GM10266 (cell line): ENCODE data around the gene DNAJC2.
"Not testable (repeated sequence)": the region's sequence is repeated elsewhere in the genome, so short reads cannot be mapped to it uniquely, and the experiment has no call there.

Source experiments
- DNase-seq: peaks from one replicate; pipeline ENCODE4 v3.0.0; 2012; ENCODE audit errors: extremely low spot score

Gene DNAJC2

GRCh38 chr7:103279963-103280802, 64.4 kb downstream of the DNAJC2 start:
- not testable (repeated sequence) for DNase-seq

DNA sequence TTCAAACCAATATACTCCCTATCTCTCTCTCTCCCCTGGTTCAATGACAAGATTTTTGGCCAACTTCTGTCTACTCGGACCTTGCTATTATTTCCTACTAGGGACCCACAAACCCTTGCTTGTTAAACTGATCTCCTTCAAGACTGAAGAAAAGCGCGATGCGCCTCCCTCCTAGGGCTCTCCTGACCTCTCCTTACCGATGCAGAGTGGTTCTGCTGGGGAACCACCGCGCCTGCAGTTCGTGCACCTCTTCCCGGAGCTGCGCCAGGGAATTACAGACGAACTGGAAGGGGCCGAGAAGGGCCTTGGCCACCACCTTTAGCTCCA, 65.0 kb downstream of the DNAJC2 start:
- DNase-seq: not testable (repeated sequence)

DNA sequence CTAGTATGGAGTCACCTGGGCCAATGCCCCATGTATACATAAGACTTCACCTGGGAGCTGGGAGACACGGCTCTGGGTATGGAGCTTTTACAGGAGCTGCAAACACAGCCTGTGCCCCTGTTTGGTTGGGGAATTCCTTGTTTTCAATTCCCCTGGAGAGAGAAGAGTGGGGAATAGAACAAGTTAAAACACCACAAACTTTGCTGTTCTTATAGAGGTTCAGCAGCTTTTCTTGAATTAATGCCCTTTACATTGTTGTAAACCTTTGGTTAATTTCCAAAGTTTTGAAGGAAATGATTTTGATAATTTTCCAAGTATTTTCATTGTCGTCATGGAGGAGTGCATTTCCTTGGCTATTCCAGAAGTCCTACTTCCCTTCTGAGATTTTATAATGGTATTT, 66.4 kb downstream of the DNAJC2 start:
- not testable (repeated sequence) for DNase-seq

- not testable (repeated sequence) for DNase-seq
These were observed 69.7 kb downstream of the DNAJC2 start for GRCh38 chr7:103274867-103275266.

GRCh38 chr7:103273374-103273773, 71.2 kb downstream of the DNAJC2 start:
- not testable (repeated sequence) for DNase-seq

DNA sequence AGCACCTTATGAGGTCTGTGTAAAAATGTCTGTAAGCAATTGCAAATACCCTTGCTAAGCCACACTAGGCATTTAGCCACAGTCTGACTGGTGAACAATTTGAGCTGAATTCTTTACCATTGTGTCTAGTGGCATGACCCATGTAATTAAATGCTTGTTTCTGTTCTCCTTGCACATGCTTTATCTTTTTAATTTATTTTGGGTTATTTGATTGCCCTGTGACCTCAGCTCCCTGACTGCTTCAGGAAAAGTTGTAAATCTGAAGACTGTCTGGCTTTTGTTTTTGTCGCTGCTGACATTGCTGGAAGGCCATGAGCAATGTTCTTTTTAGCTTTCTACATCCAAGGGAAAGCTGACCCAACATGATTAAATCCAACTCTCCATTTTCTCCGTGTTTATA, 78.3 kb downstream of the DNAJC2 start:
- not testable (repeated sequence) for DNase-seq

DNA sequence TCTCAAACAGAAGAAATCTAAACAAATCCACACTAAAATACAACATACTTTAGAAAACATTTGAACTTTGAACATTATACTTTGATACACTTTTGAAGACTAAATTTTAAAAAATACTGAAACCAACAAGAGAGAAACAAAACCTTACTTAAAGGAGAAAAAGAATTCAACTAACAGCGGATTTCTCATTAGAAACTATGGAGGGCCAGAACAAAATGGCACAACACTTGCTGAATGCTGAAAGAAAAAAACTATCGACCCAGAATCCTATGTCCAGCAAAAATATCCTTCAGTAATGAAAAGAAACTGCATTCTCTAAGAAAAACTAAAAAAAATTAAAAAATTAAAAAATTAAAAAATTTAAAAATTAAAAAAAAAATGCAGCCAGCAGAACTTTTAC, 80.5 kb downstream of the DNAJC2 start:
- not testable (repeated sequence) for DNase-seq
